Activated naive CD8-positive, alpha-beta T cell treated with anti-CD3 and anti-CD28 coated beads, Interleukin-2, amount 10 ng/mL, durations not matched to agents 7 days and 5 days (primary cell): ENCODE data around the gene RGS6. TPM values are rescaled to one million over a fixed set of nuclear protein-coding genes. Genes with fewer than 3 reads are reported as not detected.
"Not testable (repeated sequence)": the region's sequence is repeated elsewhere in the genome, so short reads cannot be mapped to it uniquely, and the experiment has no call there.

Experiments
- ATAC-seq: fragments of 150-1000 bp; cut with Tn5 transposase; one replicate; pipeline ENCODE4 v1.10.0; 2021; ENCODE audit warnings: low read depth, moderate library complexity
- POLR2A ChIA-PET: fragments of 350-600 bp; sonication (Branson Sonifier 250); formaldehyde crosslinking; loops from one replicate; lab custom pipeline; 2021; ENCODE audit warnings: antibody characterized with exemption; lab: Charles Lee
- DNase-seq: peaks from one replicate; pipeline ENCODE4 v3.0.0; 2021
- H3K27ac Mint-ChIP-seq: one replicate; pipeline ENCODE4 v1.8.0; 2022; ENCODE audit warnings: mild to moderate bottlenecking, mixed read lengths
- H3K27me3 Mint-ChIP-seq: one replicate; pipeline ENCODE4 v1.8.0; 2022; ENCODE audit warnings: mild to moderate bottlenecking, moderate library complexity, mixed read lengths
- H3K36me3 Mint-ChIP-seq: one replicate; pipeline ENCODE4 v1.8.0; 2021; ENCODE audit warnings: mild to moderate bottlenecking, mixed read lengths
- H3K4me1 Mint-ChIP-seq: one replicate; pipeline ENCODE4 v1.8.0; 2021; ENCODE audit warnings: mixed read lengths
- H3K4me3 Mint-ChIP-seq: one replicate; pipeline ENCODE4 v1.8.0; 2022; ENCODE audit warnings: mild to moderate bottlenecking, moderate library complexity, mixed read lengths
- H3K9me3 Mint-ChIP-seq: one replicate; pipeline ENCODE4 v1.8.0; 2021; ENCODE audit warnings: mixed read lengths
- total RNA-seq, 2 experiments: library from RNA; stranded (reverse); gene quantifications; one replicate each; pipeline ENCODE4 v1.2.3, GENCODE V29; 2021

RGS6 gene
- total RNA-seq, 2 experiments from 2014 or later: 0.08 TPM; not detected in 1

- Mint-ChIP-seq H3K4me1 (peaks cover 41% of the 10 kb centered on the region), H3K4me3 (no peak overlapping the region), H3K27ac (no peak overlapping the region), H3K36me3 (peaks cover 11% of the 10 kb centered on the region), H3K27me3 (peaks cover 25% of the 10 kb centered on the region), H3K9me3 (peaks cover 4% of the 10 kb centered on the region)
- POLR2A ChIA-PET: no interaction called here
- DNase-seq: no peak
- no peak for ATAC-seq
Observed at GRCh38 chr14:72454388-72455160, 522.3 kb downstream of the RGS6 start.

DNA sequence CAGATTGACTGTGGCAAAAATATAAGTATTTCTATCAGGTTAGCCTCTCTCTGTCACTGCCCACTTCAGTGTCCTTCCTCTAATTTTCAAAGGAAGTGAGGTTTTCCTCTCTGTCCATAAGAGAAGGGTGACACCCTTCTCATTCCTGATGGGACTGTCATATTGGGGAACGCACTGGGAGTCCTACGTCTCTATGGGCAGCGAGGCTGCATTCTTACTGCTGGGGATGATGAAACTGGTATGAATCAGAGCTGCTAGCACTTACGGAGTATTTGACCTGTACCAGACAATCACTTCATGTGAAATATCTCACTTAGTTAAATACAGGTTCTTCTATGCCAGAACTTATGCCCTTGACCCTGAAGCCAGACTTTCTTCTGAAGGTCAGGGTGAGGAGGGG lies 525.4 kb downstream of the RGS6 start:
- no peak overlapping the region for H3K4me3 Mint-ChIP-seq
- H3K4me1 Mint-ChIP-seq: peaks cover 17% of the 10 kb centered on the region
- no peak for DNase-seq
- peaks cover 4% of the 10 kb centered on the region for H3K9me3 Mint-ChIP-seq
- H3K27me3 Mint-ChIP-seq: peaks cover 30% of the 10 kb centered on the region
- ATAC-seq: no peak
- POLR2A ChIA-PET: no interaction called here
- no peak overlapping the region for H3K27ac Mint-ChIP-seq
- H3K36me3 Mint-ChIP-seq: peaks cover 10% of the 10 kb centered on the region

DNA sequence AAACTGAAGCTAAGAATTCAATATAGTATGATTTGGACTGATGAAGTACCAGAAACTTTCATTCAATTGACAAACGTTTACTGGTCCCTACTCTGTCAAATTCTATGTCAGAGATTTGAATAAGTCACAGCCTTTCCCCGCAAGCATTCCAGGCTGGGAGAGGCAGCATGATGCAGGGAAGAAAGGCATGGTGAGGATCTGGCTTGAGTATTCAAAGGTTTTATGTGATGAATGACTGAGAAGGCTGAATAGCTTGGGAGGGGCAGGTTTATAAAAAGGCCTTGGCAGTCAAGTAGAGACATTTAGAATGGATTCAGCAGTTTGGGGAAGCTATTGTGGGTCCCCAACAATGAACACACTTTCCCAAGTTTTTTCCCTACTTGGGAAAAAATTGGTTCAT lies 529.8 kb downstream of the RGS6 start:
- peaks cover 33% of the 10 kb centered on the region for H3K27me3 Mint-ChIP-seq
- H3K36me3 Mint-ChIP-seq: peaks cover 27% of the 10 kb centered on the region
- H3K27ac Mint-ChIP-seq: no peak overlapping the region
- H3K4me3 Mint-ChIP-seq: no peak overlapping the region
- DNase-seq: no peak
- H3K4me1 Mint-ChIP-seq: no peaks in the 10 kb centered on the region
- H3K9me3 Mint-ChIP-seq: peaks cover 22% of the 10 kb centered on the region
- no peak for ATAC-seq
- POLR2A ChIA-PET: no interaction called here

DNA sequence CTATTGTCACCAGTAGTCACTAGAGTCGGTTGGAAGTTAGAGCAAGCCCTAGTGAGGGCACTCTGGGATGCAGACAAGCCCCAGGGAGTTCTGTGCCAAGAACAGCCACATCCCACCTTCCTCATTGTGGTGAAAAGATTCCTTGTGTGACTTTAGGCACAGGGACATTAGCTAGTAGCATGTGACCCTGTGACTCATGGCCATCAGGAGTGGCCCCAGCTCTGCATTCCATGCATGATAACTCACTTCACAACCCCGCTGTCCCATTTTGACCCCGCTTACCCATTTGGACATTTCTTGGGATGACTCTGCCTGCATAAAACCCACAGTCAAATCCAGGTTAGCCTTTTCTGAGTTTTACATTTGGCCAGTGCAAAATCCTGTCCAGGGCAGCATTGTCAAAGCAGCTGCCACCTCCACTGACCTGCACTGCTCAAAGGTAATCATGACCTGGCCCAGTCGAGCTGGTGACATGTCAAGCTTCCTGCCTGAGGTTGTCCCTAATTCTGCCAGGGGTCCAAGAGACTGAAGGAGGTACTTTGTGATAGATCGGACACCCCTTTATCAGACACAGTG lies 531.1 kb downstream of the RGS6 start:
- no peaks in the 10 kb centered on the region for H3K4me1 Mint-ChIP-seq
- peaks cover 26% of the 10 kb centered on the region for H3K27me3 Mint-ChIP-seq
- ATAC-seq: no peak
- no peak for DNase-seq
- H3K4me3 Mint-ChIP-seq: no peak overlapping the region
- peaks cover 19% of the 10 kb centered on the region for H3K9me3 Mint-ChIP-seq
- POLR2A ChIA-PET: interaction anchor here (0.6 kb wide), 1 partner anchor 46 kb away, joined by 4 read pairs; no protein-coding TSS in a partner anchor
- no peak overlapping the region for H3K27ac Mint-ChIP-seq
- peaks cover 34% of the 10 kb centered on the region for H3K36me3 Mint-ChIP-seq

- POLR2A ChIA-PET: interaction anchor here (1.1 kb wide), 1 partner anchor 13 kb away, joined by 3 read pairs; no protein-coding TSS in a partner anchor
- peaks cover 22% of the 10 kb centered on the region for H3K27me3 Mint-ChIP-seq
- no peak for DNase-seq
- no peaks in the 10 kb centered on the region for H3K4me1 Mint-ChIP-seq
- no peak overlapping the region for H3K27ac Mint-ChIP-seq
- peaks cover 18% of the 10 kb centered on the region for H3K9me3 Mint-ChIP-seq
- peaks cover 27% of the 10 kb centered on the region for H3K36me3 Mint-ChIP-seq
- no peak for ATAC-seq
- no peak overlapping the region for H3K4me3 Mint-ChIP-seq
Observed at GRCh38 chr14:72464226-72464625, 532.0 kb downstream of the RGS6 start.

- Mint-ChIP-seq H3K27me3 (peaks cover 23% of the 10 kb centered on the region), H3K4me3 (no peak overlapping the region), H3K27ac (no peak overlapping the region), H3K4me1 (peaks cover 1% of the 10 kb centered on the region), H3K36me3 (peaks cover 27% of the 10 kb centered on the region), H3K9me3 (peaks cover 18% of the 10 kb centered on the region)
- no peak for DNase-seq
- POLR2A ChIA-PET: no interaction called here
- no peak for ATAC-seq
Observed at GRCh38 chr14:72466325-72466724, 534.1 kb downstream of the RGS6 start.

GRCh38 chr14:72471346-72471745 lies 539.1 kb downstream of the RGS6 start:
- DNase-seq (no peak), ATAC-seq (no peak)
- peaks cover 28% of the 10 kb centered on the region for H3K4me1 Mint-ChIP-seq
- H3K27me3 Mint-ChIP-seq: peaks cover 14% of the 10 kb centered on the region
- H3K4me3 Mint-ChIP-seq: no peak overlapping the region
- H3K27ac Mint-ChIP-seq: no peak overlapping the region
- POLR2A ChIA-PET: no interaction called here
- H3K9me3 Mint-ChIP-seq: peaks cover 3% of the 10 kb centered on the region
- H3K36me3 Mint-ChIP-seq: peaks cover 11% of the 10 kb centered on the region

GRCh38 chr14:72472845-72473244 lies 540.6 kb downstream of the RGS6 start:
- ATAC-seq (no peak), DNase-seq (no peak)
- POLR2A ChIA-PET: interaction anchor here (1.2 kb wide), 2 partner anchors 14 to 21 kb away, joined by 3 read pairs; no protein-coding TSS in a partner anchor
- H3K9me3 Mint-ChIP-seq: no peaks in the 10 kb centered on the region
- H3K36me3 Mint-ChIP-seq: peaks cover 2% of the 10 kb centered on the region
- peaks cover 14% of the 10 kb centered on the region for H3K27me3 Mint-ChIP-seq
- no peak overlapping the region for H3K27ac Mint-ChIP-seq
- peaks cover 41% of the 10 kb centered on the region for H3K4me1 Mint-ChIP-seq
- H3K4me3 Mint-ChIP-seq: no peak overlapping the region

- peak overlapping the region; percentile 67 for H3K4me3 Mint-ChIP-seq
- H3K36me3 Mint-ChIP-seq: peaks cover 4% of the 10 kb centered on the region
- ATAC-seq: peak; percentile 93
- DNase-seq: peak; percentile 66
- POLR2A ChIA-PET: interaction anchor here (0.6 to 5.2 kb wide), 13 partner anchors 12 to 1014 kb away, joined by 3 to 52 read pairs (median 4); partner anchors contain the start of gene RIOX1
- peaks cover 13% of the 10 kb centered on the region for H3K27me3 Mint-ChIP-seq
- H3K9me3 Mint-ChIP-seq: peaks cover 2% of the 10 kb centered on the region
- H3K4me1 Mint-ChIP-seq: peaks cover 70% of the 10 kb centered on the region
- H3K27ac Mint-ChIP-seq: peak overlapping the region; percentile 91
Observed at GRCh38 chr14:72476657-72477499, 544.6 kb downstream of the RGS6 start.

DNA sequence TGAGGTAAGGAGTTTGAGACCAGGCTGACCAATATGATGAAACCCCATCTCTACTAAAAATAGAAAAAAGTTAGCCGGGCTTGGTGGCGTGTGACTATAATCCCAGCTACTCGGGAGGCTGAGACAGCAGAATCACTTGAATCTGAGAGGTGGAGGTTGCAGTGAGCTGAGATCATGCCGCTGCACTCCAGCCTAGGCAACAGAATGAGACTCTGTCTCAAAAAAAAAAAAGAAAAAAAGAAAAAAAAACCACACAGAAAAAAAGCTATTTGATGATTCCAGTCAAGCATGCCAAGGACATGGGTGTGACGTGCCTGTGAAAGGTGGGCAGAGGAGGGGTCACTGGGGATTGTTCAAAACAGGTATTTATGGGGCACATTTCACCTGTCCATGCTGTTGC lies 545.3 kb downstream of the RGS6 start:
- not testable (repeated sequence) for ATAC-seq, H3K9me3 Mint-ChIP-seq, H3K27me3 Mint-ChIP-seq, DNase-seq
- Mint-ChIP-seq H3K4me1 (peaks cover 71% of the 10 kb centered on the region), H3K27ac (peak overlapping the region; percentile 91), H3K36me3 (peaks cover 11% of the 10 kb centered on the region), H3K4me3 (peak overlapping the region; percentile 67)
- POLR2A ChIA-PET: interaction anchor here (0.6 to 5.2 kb wide), 10 partner anchors 13 to 1013 kb away, joined by 3 to 52 read pairs (median 4); partner anchors contain the start of gene RIOX1

- peaks cover 73% of the 10 kb centered on the region for H3K4me1 Mint-ChIP-seq
- POLR2A ChIA-PET: interaction anchor here (3.2 to 5.2 kb wide), 2 partner anchors 27 to 39 kb away, joined by 24 to 52 read pairs; no protein-coding TSS in a partner anchor
- DNase-seq (no peak), ATAC-seq (no peak)
- no peak overlapping the region for H3K4me3 Mint-ChIP-seq
- H3K27me3 Mint-ChIP-seq: peaks cover 10% of the 10 kb centered on the region
- H3K36me3 Mint-ChIP-seq: peaks cover 19% of the 10 kb centered on the region
- no peak overlapping the region for H3K27ac Mint-ChIP-seq
- H3K9me3 Mint-ChIP-seq: peaks cover 14% of the 10 kb centered on the region
Observed at GRCh38 chr14:72478471-72478893, 546.3 kb downstream of the RGS6 start.

DNA sequence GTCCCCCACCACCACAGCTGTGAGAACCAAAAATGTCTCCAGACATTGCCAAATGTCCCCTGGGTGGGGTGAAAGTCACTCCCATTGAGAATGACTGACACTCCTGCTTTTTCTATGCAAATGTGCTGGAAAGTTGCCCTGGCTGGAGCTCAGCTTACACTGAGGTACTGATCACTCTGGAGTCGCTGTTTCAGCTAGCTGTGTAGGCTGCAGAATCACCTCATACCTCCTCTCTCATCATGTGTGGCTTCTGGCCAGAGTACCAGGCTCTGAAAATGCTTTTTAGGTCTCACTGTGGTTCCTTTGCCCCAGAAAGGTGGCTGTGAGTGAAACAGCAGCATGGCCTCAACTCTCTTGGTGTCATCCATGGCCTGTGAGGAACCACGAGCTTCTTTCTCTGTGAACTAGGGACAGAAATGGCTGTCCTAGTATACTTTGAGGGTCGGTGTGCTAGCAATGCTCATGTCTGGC lies 547.3 kb downstream of the RGS6 start:
- POLR2A ChIA-PET: interaction anchor here (1.4 to 5.2 kb wide), 3 partner anchors 28 to 40 kb away, joined by 3 to 52 read pairs (median 24); no protein-coding TSS in a partner anchor
- Mint-ChIP-seq H3K9me3 (peaks cover 20% of the 10 kb centered on the region), H3K27me3 (peaks cover 13% of the 10 kb centered on the region), H3K4me3 (peak overlapping the region; percentile 58), H3K36me3 (peaks cover 26% of the 10 kb centered on the region), H3K4me1 (peaks cover 72% of the 10 kb centered on the region), H3K27ac (peak overlapping the region; percentile 82)
- ATAC-seq: no peak
- no peak for DNase-seq
